ENCODE results near the gene TNS3. TPM values are rescaled to one million over a fixed set of nuclear protein-coding genes. Genes with fewer than 3 reads are reported as not detected.

Gene TNS3
- total and polyA plus RNA-seq, 2 of the 13 experiments (the other 11 are each of a cell fraction or from before 2014, with no cell fraction given), result 52.9 to 55.7 TPM

DNA sequence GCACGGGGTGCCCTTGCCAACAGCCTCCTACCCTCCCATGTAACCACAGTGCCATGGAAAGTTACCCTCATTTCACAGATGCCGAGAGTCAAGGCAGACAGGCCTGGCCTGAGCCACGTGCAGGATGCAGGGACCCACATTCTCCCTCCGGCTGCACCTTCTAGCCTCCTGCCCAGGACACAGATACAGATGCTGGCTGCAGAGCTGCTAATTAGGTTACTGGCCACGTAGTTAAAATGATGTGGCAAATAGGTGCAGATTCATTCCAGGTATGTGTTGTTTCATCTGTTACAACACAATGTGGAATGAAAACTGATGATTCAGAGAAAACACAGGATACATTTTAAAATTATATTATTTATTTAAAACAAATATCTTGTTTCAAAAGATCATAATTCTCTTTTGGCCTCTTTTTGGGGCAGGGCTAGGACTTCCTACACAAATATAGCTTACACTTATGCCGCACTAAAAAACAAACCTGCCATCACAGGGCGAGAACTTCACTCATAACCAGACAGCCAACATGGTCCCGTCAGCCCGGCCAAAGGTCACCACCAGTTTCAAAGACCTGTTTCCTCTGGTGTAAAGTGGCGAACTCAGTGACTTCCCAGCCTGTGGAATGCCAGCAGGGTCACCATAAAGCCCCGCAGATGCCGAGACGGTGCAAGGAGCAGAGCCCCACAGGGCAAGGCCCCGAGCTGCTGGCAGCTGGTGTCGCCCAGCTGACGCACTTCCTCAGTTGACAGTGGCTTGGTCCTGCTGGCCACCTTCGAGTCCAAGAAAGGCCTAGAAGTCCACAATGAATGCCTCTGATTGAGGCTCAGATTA lies 83.5 kb downstream of the TNS3 start (continued):
- TF ChIP-seq, protein P1, sequence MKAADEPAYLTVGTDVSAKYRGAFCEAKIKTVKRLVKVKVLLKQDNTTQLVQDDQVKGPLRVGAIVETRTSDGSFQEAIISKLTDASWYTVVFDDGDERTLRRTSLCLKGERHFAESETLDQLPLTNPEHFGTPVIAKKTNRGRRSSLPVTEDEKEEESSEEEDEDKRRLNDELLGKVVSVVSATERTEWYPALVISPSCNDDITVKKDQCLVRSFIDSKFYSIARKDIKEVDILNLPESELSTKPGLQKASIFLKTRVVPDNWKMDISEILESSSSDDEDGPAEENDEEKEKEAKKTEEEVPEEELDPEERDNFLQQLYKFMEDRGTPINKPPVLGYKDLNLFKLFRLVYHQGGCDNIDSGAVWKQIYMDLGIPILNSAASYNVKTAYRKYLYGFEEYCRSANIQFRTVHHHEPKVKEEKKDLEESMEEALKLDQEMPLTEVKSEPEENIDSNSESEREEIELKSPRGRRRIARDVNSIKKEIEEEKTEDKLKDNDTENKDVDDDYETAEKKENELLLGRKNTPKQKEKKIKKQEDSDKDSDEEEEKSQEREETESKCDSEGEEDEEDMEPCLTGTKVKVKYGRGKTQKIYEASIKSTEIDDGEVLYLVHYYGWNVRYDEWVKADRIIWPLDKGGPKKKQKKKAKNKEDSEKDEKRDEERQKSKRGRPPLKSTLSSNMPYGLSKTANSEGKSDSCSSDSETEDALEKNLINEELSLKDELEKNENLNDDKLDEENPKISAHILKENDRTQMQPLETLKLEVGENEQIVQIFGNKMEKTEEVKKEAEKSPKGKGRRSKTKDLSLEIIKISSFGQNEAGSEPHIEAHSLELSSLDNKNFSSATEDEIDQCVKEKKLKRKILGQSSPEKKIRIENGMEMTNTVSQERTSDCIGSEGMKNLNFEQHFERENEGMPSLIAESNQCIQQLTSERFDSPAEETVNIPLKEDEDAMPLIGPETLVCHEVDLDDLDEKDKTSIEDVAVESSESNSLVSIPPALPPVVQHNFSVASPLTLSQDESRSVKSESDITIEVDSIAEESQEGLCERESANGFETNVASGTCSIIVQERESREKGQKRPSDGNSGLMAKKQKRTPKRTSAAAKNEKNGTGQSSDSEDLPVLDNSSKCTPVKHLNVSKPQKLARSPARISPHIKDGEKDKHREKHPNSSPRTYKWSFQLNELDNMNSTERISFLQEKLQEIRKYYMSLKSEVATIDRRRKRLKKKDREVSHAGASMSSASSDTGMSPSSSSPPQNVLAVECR (CRISPR knock-in tag; IDR thresholded peaks at IDR 0.05; ENCODE audit: borderline replicate concordance), result peak; percentile 59; the same call in 1 of the 2 replicates
- TF ChIP-seq KAT2B (IDR thresholded peaks at IDR 0.05; ENCODE audit: borderline replicate concordance, low read depth, low read length) (no peak), RXRA (CRISPR knock-in tag; IDR thresholded peaks at IDR 0.05) (peak; percentile 69; the same call in 1 of the 2 replicates), ZNF788 (CRISPR knock-in tag; IDR thresholded peaks at IDR 0.05; ENCODE audit: borderline replicate concordance) (no peak; the same call in 1 of the 2 replicates), ZNF780A (CRISPR knock-in tag; IDR thresholded peaks at IDR 0.05) (no peak), ZNF746 (CRISPR knock-in tag; IDR thresholded peaks at IDR 0.05) (no peak), HMG20A (CRISPR knock-in tag; IDR thresholded peaks at IDR 0.05; ENCODE audit: borderline replicate concordance) (peak; percentile 53; the same call in 1 of the 2 replicates), ISX (CRISPR knock-in tag; conservative IDR thresholded peaks at IDR 0.05) (no peak), PHF21A (CRISPR knock-in tag; IDR thresholded peaks at IDR 0.05) (peak; percentile 74), GABPA (IDR thresholded peaks at IDR 0.05; ENCODE audit: low read depth, low read length) (no peak), GABPA (CRISPR knock-in tag; IDR thresholded peaks at IDR 0.05; ENCODE audit: low read depth) (0 out of 2 replicates have a peak, but pooled peaks have one; percentile 21), SKI (IDR thresholded peaks at IDR 0.05; ENCODE audit: partially characterized antibody) (peak; percentile 59), KDM3A (CRISPR knock-in tag; IDR thresholded peaks at IDR 0.05; ENCODE audit: low read depth) (no peak), MAFF (IDR thresholded peaks at IDR 0.05; ENCODE audit: low read depth, low read length) (no peak), ZNF775 (CRISPR knock-in tag; IDR thresholded peaks at IDR 0.05; ENCODE audit: borderline replicate concordance) (no peak), U2AF1 (optimal IDR thresholded peaks at IDR 0.05; ENCODE audit: low read depth, low read length) (no peak), GATAD1 (CRISPR knock-in tag; IDR thresholded peaks at IDR 0.05) (no peak), HOXD1 (CRISPR knock-in tag; IDR thresholded peaks at IDR 0.05) (no peak), POLR2AphosphoS2 (IDR thresholded peaks at IDR 0.05; ENCODE audit: low read depth, low read length) (no peak)
- TF ChIP-seq, protein P2, sequence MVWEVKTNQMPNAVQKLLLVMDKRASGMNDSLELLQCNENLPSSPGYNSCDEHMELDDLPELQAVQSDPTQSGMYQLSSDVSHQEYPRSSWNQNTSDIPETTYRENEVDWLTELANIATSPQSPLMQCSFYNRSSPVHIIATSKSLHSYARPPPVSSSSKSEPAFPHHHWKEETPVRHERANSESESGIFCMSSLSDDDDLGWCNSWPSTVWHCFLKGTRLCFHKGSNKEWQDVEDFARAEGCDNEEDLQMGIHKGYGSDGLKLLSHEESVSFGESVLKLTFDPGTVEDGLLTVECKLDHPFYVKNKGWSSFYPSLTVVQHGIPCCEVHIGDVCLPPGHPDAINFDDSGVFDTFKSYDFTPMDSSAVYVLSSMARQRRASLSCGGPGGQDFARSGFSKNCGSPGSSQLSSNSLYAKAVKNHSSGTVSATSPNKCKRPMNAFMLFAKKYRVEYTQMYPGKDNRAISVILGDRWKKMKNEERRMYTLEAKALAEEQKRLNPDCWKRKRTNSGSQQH (CRISPR knock-in tag; IDR thresholded peaks at IDR 0.05; ENCODE audit: low read depth), result no peak
- TF ChIP-seq, protein P3, sequence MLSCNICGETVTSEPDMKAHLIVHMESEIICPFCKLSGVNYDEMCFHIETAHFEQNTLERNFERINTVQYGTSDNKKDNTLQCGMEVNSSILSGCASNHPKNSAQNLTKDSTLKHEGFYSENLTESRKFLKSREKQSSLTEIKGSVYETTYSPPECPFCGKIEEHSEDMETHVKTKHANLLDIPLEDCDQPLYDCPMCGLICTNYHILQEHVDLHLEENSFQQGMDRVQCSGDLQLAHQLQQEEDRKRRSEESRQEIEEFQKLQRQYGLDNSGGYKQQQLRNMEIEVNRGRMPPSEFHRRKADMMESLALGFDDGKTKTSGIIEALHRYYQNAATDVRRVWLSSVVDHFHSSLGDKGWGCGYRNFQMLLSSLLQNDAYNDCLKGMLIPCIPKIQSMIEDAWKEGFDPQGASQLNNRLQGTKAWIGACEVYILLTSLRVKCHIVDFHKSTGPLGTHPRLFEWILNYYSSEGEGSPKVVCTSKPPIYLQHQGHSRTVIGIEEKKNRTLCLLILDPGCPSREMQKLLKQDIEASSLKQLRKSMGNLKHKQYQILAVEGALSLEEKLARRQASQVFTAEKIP (CRISPR knock-in tag; IDR thresholded peaks at IDR 0.05; ENCODE audit: borderline replicate concordance), result no peak
- TF ChIP-seq, protein P4, sequence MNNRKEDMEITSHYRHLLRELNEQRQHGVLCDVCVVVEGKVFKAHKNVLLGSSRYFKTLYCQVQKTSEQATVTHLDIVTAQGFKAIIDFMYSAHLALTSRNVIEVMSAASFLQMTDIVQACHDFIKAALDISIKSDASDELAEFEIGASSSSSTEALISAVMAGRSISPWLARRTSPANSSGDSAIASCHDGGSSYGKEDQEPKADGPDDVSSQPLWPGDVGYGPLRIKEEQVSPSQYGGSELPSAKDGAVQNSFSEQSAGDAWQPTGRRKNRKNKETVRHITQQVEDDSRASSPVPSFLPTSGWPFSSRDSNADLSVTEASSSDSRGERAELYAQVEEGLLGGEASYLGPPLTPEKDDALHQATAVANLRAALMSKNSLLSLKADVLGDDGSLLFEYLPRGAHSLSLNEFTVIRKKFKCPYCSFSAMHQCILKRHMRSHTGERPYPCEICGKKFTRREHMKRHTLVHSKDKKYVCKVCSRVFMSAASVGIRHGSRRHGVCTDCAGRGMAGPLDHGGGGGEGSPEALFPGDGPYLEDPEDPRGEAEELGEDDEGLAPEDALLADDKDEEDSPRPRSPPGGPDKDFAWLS (CRISPR knock-in tag; IDR thresholded peaks at IDR 0.05; ENCODE audit: borderline replicate concordance), result no peak

Data from HepG2 (cell line).